Chondrocyte (in vitro differentiated cells): Measurements from ENCODE around the gene RUFY1. TPM values are rescaled to one million over a fixed set of nuclear protein-coding genes. Genes with fewer than 3 reads are reported as not detected.
A peak's percentile ranks its signal among the peaks of the same experiment; 100 is the strongest.
"Not testable (repeated sequence)": the region's sequence is repeated elsewhere in the genome, so short reads cannot be mapped to it uniquely, and the experiment has no call there.

Experiments used
- DNase-seq: peaks from one replicate; pipeline ENCODE4 v3.0.0; 2021; ENCODE audit warnings: mixed read lengths, low spot score
- H3K27ac Mint-ChIP-seq: one replicate; pipeline ENCODE4 v1.8.0; 2021; ENCODE audit warnings: mild to moderate bottlenecking, moderate library complexity, mixed read lengths; ENCODE audit not compliant: unreplicated experiment
- H3K27me3 Mint-ChIP-seq: 2 replicates; pipeline ENCODE4 v1.8.0; 2021; ENCODE audit warnings: low read depth, mixed read lengths
- H3K36me3 Mint-ChIP-seq: 2 replicates; pipeline ENCODE4 v1.8.0; 2021; ENCODE audit warnings: low read depth, mixed read lengths
- H3K4me1 Mint-ChIP-seq: 2 replicates; pipeline ENCODE4 v1.8.0; 2021; ENCODE audit warnings: low read depth, mild to moderate bottlenecking, mixed read lengths
- H3K4me3 Mint-ChIP-seq: one replicate; pipeline ENCODE4 v1.8.0; 2021; ENCODE audit warnings: mild to moderate bottlenecking, moderate library complexity, mixed read lengths; ENCODE audit not compliant: unreplicated experiment
- H3K9me3 Mint-ChIP-seq: 2 replicates; pipeline ENCODE4 v1.8.0; 2021; ENCODE audit warnings: low read depth, mixed read lengths
- total RNA-seq: library from RNA; stranded (reverse); gene quantifications from 3 replicates; pipeline ENCODE4 v1.2.1, GENCODE V29; 2021
- TF ChIP-seq, protein P1 (sequence below): fragments of 200-600 bp; sonication (generic); IDR thresholded peaks from 2 replicates; pipeline ENCODE4 v1.5.0; 2021; ENCODE audit warnings: antibody characterized with exemption, mild to moderate bottlenecking, moderate library complexity

Gene RUFY1
- total RNA-seq, 1 donor from 2014 or later, result 36.9 TPM

DNA sequence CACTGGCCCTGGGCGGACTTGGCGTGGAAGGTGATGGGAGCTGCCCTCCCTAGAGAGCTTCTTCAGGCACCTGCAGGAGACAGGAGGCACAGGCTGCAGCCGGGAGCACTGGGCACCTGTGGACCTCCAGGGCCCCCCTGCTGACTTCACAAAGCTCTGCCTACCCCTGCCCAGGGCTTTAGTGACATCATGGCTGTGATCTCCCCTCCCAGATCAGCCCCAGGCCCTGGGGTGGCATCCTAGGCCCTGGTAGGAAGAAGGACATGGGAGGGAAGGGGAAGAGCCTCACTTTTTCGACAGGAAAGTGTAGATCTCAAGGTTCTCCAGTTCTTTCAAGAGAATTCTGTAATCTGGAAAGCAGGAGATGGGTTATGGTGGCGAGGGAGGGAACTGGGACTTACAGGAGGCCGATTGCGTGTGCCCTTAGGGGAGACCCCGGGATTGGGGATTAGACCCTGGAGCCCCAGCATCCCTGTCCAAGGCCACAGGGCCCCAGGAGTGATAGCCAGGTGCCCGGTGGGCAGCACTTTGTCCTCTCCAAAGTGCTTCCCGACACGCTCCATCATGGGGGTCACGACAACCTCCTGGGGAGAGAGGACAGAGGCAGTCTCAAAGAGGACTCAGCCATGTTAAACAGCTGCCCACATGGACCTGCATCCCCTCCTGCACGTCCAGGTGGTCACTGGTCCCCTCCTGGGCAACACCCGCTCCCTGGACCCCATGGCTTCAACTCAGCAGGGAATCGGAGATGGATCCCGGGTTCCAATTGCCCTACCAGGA, 93.0 kb downstream of the RUFY1 start:
- not testable (repeated sequence) for H3K36me3 Mint-ChIP-seq

DNA sequence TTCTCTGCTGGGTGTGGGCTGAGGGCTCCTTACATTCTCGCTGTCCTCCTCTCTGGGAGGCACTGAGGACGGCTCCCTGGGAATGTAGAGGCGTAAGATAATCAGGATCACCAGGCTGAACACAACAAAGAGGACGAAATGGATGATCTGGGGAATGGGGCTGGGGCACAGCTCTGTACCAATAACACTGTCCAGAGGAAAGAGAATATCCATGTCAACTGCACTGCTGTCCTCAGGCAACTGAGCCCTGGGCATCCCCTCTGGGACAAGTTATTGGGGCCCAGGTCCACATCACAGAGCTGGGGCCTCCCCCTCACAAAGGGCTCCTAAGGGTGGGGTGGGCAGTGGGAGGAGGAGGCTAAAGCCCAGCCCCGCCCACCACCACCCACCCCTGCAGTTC, 94.4 kb downstream of the RUFY1 start:
- H3K27me3 Mint-ChIP-seq, result peaks cover 11% of the 10 kb centered on the region
- not testable (repeated sequence) for H3K4me3 Mint-ChIP-seq, H3K9me3 Mint-ChIP-seq, H3K4me1 Mint-ChIP-seq, H3K27ac Mint-ChIP-seq, H3K36me3 Mint-ChIP-seq
- DNase-seq, result peak; percentile 57

More for the DNA sequence above, 93.0 kb downstream of the RUFY1 start:
- peak; percentile 61 for DNase-seq
- not testable (repeated sequence) for H3K4me3 Mint-ChIP-seq, H3K9me3 Mint-ChIP-seq, H3K4me1 Mint-ChIP-seq, H3K27ac Mint-ChIP-seq
- H3K27me3 Mint-ChIP-seq, result peaks cover 11% of the 10 kb centered on the region

DNA sequence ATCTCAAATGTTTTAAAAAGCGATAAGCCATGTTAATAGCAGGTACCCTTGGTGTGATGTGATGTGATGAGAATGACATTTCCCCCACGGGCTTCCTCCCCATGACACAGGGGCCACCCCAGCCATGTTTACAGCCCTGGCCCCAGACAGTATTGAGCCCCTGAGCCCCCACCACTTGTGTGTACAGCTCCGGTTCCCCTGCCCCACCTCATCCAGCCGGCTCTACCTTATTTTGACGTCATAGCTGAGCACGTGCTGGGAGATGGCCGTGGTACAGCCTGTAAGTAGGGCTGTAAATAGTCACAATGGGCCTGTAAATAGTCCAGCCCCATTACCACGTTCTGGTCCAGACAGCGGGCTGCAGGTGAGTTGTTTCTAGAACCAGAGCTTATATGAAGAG, 98.1 kb downstream of the RUFY1 start:
- Mint-ChIP-seq H3K27me3 (peaks cover 7% of the 10 kb centered on the region), H3K4me1 (no peaks in the 10 kb centered on the region), H3K4me3 (no peak overlapping the region), H3K27ac (no peak overlapping the region), H3K9me3 (no peaks in the 10 kb centered on the region), H3K36me3 (no peaks in the 10 kb centered on the region)
- TF ChIP-seq, protein P1, sequence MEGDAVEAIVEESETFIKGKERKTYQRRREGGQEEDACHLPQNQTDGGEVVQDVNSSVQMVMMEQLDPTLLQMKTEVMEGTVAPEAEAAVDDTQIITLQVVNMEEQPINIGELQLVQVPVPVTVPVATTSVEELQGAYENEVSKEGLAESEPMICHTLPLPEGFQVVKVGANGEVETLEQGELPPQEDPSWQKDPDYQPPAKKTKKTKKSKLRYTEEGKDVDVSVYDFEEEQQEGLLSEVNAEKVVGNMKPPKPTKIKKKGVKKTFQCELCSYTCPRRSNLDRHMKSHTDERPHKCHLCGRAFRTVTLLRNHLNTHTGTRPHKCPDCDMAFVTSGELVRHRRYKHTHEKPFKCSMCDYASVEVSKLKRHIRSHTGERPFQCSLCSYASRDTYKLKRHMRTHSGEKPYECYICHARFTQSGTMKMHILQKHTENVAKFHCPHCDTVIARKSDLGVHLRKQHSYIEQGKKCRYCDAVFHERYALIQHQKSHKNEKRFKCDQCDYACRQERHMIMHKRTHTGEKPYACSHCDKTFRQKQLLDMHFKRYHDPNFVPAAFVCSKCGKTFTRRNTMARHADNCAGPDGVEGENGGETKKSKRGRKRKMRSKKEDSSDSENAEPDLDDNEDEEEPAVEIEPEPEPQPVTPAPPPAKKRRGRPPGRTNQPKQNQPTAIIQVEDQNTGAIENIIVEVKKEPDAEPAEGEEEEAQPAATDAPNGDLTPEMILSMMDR, result no peak
- DNase-seq, result no peak

DNA sequence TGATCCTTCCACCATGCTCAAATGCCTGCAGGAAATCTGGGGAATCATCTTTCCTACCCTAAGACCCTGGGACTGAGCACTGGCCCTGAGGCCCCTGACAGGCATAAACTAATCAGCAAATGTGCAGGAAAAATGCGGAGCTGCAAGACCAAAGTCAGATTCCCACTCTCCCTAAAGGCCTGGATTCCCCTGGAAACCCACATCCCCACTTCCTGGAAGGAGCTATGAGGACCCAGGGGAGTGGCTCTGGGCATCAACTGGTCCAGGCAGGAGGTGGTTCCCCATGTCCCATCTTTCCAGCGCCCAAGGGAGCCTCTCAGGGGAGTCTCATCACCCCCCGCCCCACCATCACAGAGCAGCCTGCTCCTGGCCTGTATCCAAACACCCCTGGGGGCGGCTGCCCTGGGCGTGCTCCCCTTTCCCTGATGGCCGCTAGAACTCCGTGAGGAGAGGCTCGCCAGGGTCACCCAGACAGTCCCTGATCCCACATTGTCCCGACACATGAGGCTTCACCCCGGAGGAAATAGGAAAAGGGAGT, 98.9 kb downstream of the RUFY1 start:
- not testable (repeated sequence) for H3K9me3 Mint-ChIP-seq, H3K4me1 Mint-ChIP-seq, H3K27ac Mint-ChIP-seq, H3K27me3 Mint-ChIP-seq, H3K4me3 Mint-ChIP-seq, H3K36me3 Mint-ChIP-seq, DNase-seq

DNA sequence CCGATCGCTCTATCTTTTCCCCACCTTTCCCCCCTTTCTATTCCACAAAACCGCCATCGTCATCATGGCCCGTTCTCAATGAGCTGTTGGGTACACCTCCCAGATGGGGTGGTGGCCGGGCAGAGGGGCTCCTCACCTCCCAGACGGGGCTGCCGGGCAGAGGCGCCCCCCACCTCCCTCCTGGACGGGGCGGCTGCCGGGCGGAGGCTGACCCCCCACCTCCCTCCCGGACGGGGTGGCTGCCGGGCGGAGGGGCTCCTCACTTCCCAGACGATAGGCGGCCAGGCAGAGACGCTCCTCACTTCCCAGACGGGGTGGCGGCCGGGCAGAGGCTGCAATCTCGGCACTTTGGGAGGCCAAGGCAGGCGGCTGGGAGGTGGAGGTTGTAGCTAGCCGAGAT, 99.9 kb downstream of the RUFY1 start:
- H3K36me3 Mint-ChIP-seq, H3K27me3 Mint-ChIP-seq, H3K27ac Mint-ChIP-seq, H3K9me3 Mint-ChIP-seq, DNase-seq, H3K4me3 Mint-ChIP-seq, H3K4me1 Mint-ChIP-seq: not testable (repeated sequence)

DNA sequence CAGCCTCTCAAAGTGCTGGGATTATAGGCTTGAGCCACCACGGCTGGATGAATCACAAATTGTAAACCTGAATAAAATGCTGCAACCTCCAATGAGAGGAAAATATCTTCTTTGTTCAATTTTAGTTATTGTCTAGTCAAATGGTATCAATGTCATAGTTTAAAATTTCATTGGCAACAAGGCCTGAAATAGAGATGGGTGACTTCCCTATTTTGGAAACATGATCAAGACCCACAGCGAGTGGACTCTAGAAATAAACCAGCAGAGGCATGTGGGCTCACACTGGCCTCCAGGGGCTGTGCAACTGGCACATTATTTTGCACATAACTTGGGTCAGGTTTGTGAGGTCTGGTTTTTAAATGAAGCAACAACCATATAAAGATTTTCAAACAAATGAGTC, 102.8 kb downstream of the RUFY1 start:
- not testable (repeated sequence) for H3K27me3 Mint-ChIP-seq, DNase-seq, H3K9me3 Mint-ChIP-seq, H3K36me3 Mint-ChIP-seq, H3K4me3 Mint-ChIP-seq, H3K27ac Mint-ChIP-seq, H3K4me1 Mint-ChIP-seq

DNA sequence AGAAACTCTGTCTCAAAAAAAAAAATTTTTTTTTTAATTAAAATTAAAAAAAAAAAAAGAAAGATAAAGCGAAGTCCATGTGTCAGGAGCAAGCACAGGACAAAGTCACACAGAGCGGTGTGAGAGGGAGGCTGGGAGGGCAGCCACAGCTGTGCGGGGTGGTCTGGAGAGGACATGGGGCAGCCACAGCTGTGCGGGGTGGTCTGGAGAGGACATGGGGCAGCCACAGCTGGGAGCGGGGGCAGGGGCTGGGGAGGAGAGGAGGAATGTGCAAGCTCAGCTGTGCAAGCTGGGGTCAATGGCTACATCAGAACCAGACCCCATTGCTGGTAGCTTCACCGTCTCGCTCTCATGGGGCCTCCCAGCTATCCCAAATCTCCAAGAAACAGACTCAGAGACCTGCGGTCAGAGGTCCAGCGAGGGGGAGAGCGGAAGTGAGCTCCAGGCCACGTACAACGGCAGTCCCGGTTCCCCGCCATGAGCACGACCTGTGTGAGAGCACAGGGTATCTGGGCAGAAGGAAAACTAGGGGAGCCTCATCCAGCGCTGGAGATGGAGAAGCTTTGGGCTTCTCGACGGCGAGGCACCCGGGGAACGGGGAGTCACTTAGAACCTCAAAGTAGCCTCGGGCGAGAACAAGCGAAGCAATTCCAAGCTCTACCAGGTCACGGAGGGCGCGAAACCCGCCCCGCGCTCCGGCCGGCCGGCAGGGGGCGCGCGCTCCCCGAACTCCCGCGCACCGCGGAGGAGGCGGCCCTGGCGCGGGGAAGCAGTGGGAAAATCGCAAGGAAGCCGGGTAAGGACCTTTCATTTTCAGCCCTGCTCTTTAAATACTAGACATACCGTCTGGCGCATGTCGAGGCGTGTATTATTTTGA, 107.2 kb downstream of the RUFY1 start:
- H3K4me3 Mint-ChIP-seq, DNase-seq, H3K36me3 Mint-ChIP-seq, H3K27me3 Mint-ChIP-seq, H3K9me3 Mint-ChIP-seq, H3K27ac Mint-ChIP-seq, H3K4me1 Mint-ChIP-seq: not testable (repeated sequence)
- TF ChIP-seq, protein P1, result peak; percentile 14
